Activated CD4-positive, alpha-beta T cell treated with anti-CD3 and anti-CD28 coated beads, Interleukin-2, amount 10 ng/mL, durations not matched to agents 24 days and 14 days (primary cell): ENCODE data around the gene NPY4R. TPM values are rescaled to one million over a fixed set of nuclear protein-coding genes. Genes with fewer than 3 reads are reported as not detected.
A peak's percentile ranks its signal among the peaks of the same experiment; 100 is the strongest.
"Not testable (repeated sequence)": the region's sequence is repeated elsewhere in the genome, so short reads cannot be mapped to it uniquely, and the experiment has no call there.

ENCODE experiments used
- DNase-seq: peaks from one replicate; pipeline ENCODE4 v3.0.0; 2022
- H3K27ac Mint-ChIP-seq: one replicate; pipeline ENCODE4 v1.8.0; 2022; ENCODE audit warnings: mild to moderate bottlenecking, mixed read lengths
- H3K27me3 Mint-ChIP-seq: one replicate; pipeline ENCODE4 v1.8.0; 2022; ENCODE audit warnings: mixed read lengths
- H3K36me3 Mint-ChIP-seq: one replicate; pipeline ENCODE4 v1.8.0; 2022; ENCODE audit warnings: low read depth, mild to moderate bottlenecking, mixed read lengths
- H3K4me1 Mint-ChIP-seq: one replicate; pipeline ENCODE4 v1.8.0; 2021; ENCODE audit warnings: mixed read lengths
- H3K4me3 Mint-ChIP-seq: one replicate; pipeline ENCODE4 v1.8.0; 2022; ENCODE audit warnings: mild to moderate bottlenecking, moderate library complexity, mixed read lengths
- H3K9me3 Mint-ChIP-seq: one replicate; pipeline ENCODE4 v1.8.0; 2021; ENCODE audit warnings: mixed read lengths
- intact Hi-C: fragments of 100-400 bp; cut with micrococcal nuclease; formaldehyde crosslinking; loops from one replicate; pipeline ENCODE4 v1.15.1; 2023
- total RNA-seq: library from RNA; stranded (reverse); gene quantifications from 2 replicates; pipeline ENCODE4 v1.2.3, GENCODE V29; 2022

The NPY4R gene
- total RNA-seq, result not detected in 2 replicates

- H3K27ac Mint-ChIP-seq, H3K4me3 Mint-ChIP-seq, H3K4me1 Mint-ChIP-seq, DNase-seq, intact Hi-C loops, H3K36me3 Mint-ChIP-seq, H3K9me3 Mint-ChIP-seq, H3K27me3 Mint-ChIP-seq: not testable (repeated sequence)
Observed at GRCh38 chr10:46465765-46466164, at the start of gene NPY4R. NPY4R (minus strand) TSS chr10:46465958; CDS start chr10:46462635, 3,323 bp downstream.

- H3K27me3 Mint-ChIP-seq, result no peaks in the 10 kb centered on the region
- H3K4me1 Mint-ChIP-seq, result no peaks in the 10 kb centered on the region
- no peaks in the 10 kb centered on the region for H3K9me3 Mint-ChIP-seq
- peak; percentile 51 for DNase-seq
- no peaks in the 10 kb centered on the region for H3K36me3 Mint-ChIP-seq
- H3K4me3 Mint-ChIP-seq, result no peak overlapping the region
- intact Hi-C loops, result no loop called here
- H3K27ac Mint-ChIP-seq, result no peak overlapping the region
Observed at GRCh38 chr10:46515366-46515765, 49.6 kb upstream of the NPY4R start.

- no peaks in the 10 kb centered on the region for H3K9me3 Mint-ChIP-seq
- intact Hi-C loops, result no loop called here
- H3K36me3 Mint-ChIP-seq, result no peaks in the 10 kb centered on the region
- no peaks in the 10 kb centered on the region for H3K4me1 Mint-ChIP-seq
- peak; percentile 37 for DNase-seq
- no peak overlapping the region for H3K27ac Mint-ChIP-seq
- no peaks in the 10 kb centered on the region for H3K27me3 Mint-ChIP-seq
- no peak overlapping the region for H3K4me3 Mint-ChIP-seq
Observed at GRCh38 chr10:46514899-46515298, 49.1 kb upstream of the NPY4R start.

GRCh38 chr10:46514431-46514861 is 48.7 kb upstream of the NPY4R start:
- Mint-ChIP-seq H3K36me3 (no peaks in the 10 kb centered on the region), H3K4me3 (no peak overlapping the region), H3K27me3 (no peaks in the 10 kb centered on the region), H3K27ac (no peak overlapping the region), H3K9me3 (no peaks in the 10 kb centered on the region), H3K4me1 (no peaks in the 10 kb centered on the region)
- DNase-seq, result peak; percentile 52
- intact Hi-C loops, result no loop called here

GRCh38 chr10:46513333-46513732 is 47.6 kb upstream of the NPY4R start:
- H3K36me3 Mint-ChIP-seq, H3K27ac Mint-ChIP-seq, H3K4me1 Mint-ChIP-seq, DNase-seq, H3K4me3 Mint-ChIP-seq, intact Hi-C loops, H3K9me3 Mint-ChIP-seq, H3K27me3 Mint-ChIP-seq: not testable (repeated sequence)

- H3K27me3 Mint-ChIP-seq, intact Hi-C loops, H3K9me3 Mint-ChIP-seq: not testable (repeated sequence)
Observed at GRCh38 chr10:46512725-46513124, 47.0 kb upstream of the NPY4R start.

GRCh38 chr10:46512002-46512401 is 46.2 kb upstream of the NPY4R start:
- H3K27me3 Mint-ChIP-seq, intact Hi-C loops, H3K4me1 Mint-ChIP-seq, H3K27ac Mint-ChIP-seq, H3K9me3 Mint-ChIP-seq, H3K36me3 Mint-ChIP-seq, H3K4me3 Mint-ChIP-seq, DNase-seq: not testable (repeated sequence)

More at GRCh38 chr10:46512725-46513124, 47.0 kb upstream of the NPY4R start:
- not testable (repeated sequence) for DNase-seq, H3K4me3 Mint-ChIP-seq, H3K27ac Mint-ChIP-seq, H3K4me1 Mint-ChIP-seq, H3K36me3 Mint-ChIP-seq

GRCh38 chr10:46499990-46500389 is 34.2 kb upstream of the NPY4R start:
- H3K27me3 Mint-ChIP-seq, H3K36me3 Mint-ChIP-seq, H3K9me3 Mint-ChIP-seq, H3K27ac Mint-ChIP-seq, DNase-seq, H3K4me3 Mint-ChIP-seq, H3K4me1 Mint-ChIP-seq, intact Hi-C loops: not testable (repeated sequence)

GRCh38 chr10:46498985-46499703 is 33.4 kb upstream of the NPY4R start:
- H3K4me3 Mint-ChIP-seq, DNase-seq, H3K4me1 Mint-ChIP-seq, H3K36me3 Mint-ChIP-seq, H3K27ac Mint-ChIP-seq, H3K27me3 Mint-ChIP-seq, intact Hi-C loops, H3K9me3 Mint-ChIP-seq: not testable (repeated sequence)

GRCh38 chr10:46497878-46498277 is 32.1 kb upstream of the NPY4R start:
- H3K27ac Mint-ChIP-seq, H3K4me3 Mint-ChIP-seq, H3K4me1 Mint-ChIP-seq, intact Hi-C loops, H3K36me3 Mint-ChIP-seq, H3K27me3 Mint-ChIP-seq, DNase-seq, H3K9me3 Mint-ChIP-seq: not testable (repeated sequence)

- intact Hi-C loops, H3K27me3 Mint-ChIP-seq, H3K27ac Mint-ChIP-seq, DNase-seq, H3K9me3 Mint-ChIP-seq, H3K4me1 Mint-ChIP-seq, H3K36me3 Mint-ChIP-seq, H3K4me3 Mint-ChIP-seq: not testable (repeated sequence)
Observed at GRCh38 chr10:46497401-46497800, 31.6 kb upstream of the NPY4R start.

- H3K4me1 Mint-ChIP-seq, H3K36me3 Mint-ChIP-seq, intact Hi-C loops, DNase-seq, H3K4me3 Mint-ChIP-seq, H3K9me3 Mint-ChIP-seq, H3K27ac Mint-ChIP-seq, H3K27me3 Mint-ChIP-seq: not testable (repeated sequence)
Observed at GRCh38 chr10:46491364-46492114, 25.8 kb upstream of the NPY4R start.

GRCh38 chr10:46490285-46490684 is 24.5 kb upstream of the NPY4R start:
- intact Hi-C loops, H3K27ac Mint-ChIP-seq, DNase-seq, H3K36me3 Mint-ChIP-seq, H3K4me3 Mint-ChIP-seq, H3K9me3 Mint-ChIP-seq, H3K4me1 Mint-ChIP-seq, H3K27me3 Mint-ChIP-seq: not testable (repeated sequence)

- H3K4me1 Mint-ChIP-seq, H3K27me3 Mint-ChIP-seq, intact Hi-C loops, H3K36me3 Mint-ChIP-seq, H3K9me3 Mint-ChIP-seq, H3K4me3 Mint-ChIP-seq, DNase-seq, H3K27ac Mint-ChIP-seq: not testable (repeated sequence)
Observed at GRCh38 chr10:46486459-46486858, 20.7 kb upstream of the NPY4R start.
